Stimulated activated CD4-positive, alpha-beta T cell treated with anti-CD3 and anti-CD28 coated beads, Interleukin-2, amount 100 ng/mL, for 48 hours (primary cell): ENCODE results near the gene FMN2.
A peak's percentile ranks its signal among the peaks of the same experiment; 100 is the strongest.

Source experiments
- DNase-seq, 2 donors: peaks; one replicate each; pipeline ENCODE4 v3.0.0-alpha.2; 2020

The FMN2 gene

GRCh38 chr1:240462277-240462676 lies 370.6 kb downstream of the FMN2 start:
- no peak for DNase-seq

DNA sequence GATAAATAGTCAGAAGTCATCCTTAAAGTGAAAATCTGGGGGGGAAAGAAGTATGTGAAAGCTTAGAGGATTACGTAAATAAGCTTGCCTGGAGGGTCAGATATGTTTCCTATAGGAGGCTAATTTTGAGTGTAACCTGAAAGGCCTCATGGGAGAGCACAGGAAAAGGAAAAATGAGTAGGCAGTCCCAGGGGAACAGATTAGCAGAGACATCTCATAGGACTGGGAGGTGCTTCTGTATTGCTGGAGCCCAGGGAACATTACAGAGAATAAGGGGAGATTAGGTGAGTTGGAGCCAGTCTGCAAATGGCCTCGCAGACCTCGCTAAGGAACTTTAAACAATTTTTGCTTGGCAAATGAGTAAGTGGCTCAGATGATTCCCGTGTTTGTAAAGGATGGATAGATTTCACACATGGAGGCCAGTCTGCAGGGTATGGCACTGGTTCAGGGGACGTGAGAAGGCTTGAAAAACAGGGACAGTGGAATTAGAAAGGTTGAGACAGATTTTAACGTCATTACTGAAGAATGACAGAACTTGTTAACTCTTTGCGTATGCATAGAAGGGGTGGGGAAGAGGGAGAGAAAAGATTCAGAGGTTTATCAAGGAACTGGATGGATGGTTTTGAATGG lies 371.2 kb downstream of the FMN2 start:
- DNase-seq, result no peak

- DNase-seq, result no peak
Measured at GRCh38 chr1:240464099-240464498, 372.4 kb downstream of the FMN2 start.

- no peak for DNase-seq
Measured at GRCh38 chr1:240465531-240465940, 373.9 kb downstream of the FMN2 start.

DNA sequence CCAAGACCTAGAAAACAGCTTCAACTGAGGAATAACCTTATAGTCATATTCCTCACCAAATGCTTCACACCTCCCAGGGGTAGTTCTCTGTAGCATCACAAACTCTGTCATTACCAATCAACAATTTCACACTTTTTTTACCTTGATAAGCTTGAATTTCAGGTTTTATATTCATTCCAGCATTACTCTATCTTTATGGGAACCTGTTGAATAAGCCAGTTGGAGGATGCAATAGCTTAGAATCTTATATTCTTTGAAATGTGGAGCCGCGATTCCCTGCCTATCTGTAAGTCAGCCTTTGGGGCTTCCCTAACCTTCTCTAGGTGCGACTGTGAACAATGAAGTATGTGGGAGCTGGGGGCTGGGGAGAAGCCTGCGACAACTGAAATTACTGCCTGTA lies 374.8 kb downstream of the FMN2 start:
- no peak for DNase-seq

- DNase-seq, result no peak
Measured at GRCh38 chr1:240467895-240468294, 376.2 kb downstream of the FMN2 start.

DNA sequence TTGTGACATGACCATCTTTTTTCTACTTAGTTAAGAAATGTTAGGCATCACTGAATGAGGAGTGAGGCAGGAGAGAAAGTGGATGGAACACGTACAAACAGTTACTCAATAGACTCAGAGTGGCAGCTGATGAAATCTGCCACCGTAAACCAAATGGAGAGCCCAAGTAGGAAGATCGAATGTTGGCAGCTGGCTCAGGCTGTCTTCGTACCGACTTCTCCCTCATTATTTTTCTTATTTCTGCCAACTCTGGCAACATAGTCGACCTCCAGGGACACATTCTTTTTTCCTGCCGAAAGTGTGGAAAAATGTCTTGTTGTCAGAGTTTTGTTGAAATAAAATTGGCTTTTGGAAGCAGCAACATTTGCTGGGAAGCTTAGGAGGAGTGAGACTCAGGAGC lies 377.0 kb downstream of the FMN2 start:
- no peak for DNase-seq

- DNase-seq, result no peak
Measured at GRCh38 chr1:240474133-240474614, 382.5 kb downstream of the FMN2 start.

GRCh38 chr1:240475832-240476231 lies 384.1 kb downstream of the FMN2 start:
- DNase-seq, result no peak

GRCh38 chr1:240478536-240478935 lies 386.9 kb downstream of the FMN2 start:
- no peak for DNase-seq

DNA sequence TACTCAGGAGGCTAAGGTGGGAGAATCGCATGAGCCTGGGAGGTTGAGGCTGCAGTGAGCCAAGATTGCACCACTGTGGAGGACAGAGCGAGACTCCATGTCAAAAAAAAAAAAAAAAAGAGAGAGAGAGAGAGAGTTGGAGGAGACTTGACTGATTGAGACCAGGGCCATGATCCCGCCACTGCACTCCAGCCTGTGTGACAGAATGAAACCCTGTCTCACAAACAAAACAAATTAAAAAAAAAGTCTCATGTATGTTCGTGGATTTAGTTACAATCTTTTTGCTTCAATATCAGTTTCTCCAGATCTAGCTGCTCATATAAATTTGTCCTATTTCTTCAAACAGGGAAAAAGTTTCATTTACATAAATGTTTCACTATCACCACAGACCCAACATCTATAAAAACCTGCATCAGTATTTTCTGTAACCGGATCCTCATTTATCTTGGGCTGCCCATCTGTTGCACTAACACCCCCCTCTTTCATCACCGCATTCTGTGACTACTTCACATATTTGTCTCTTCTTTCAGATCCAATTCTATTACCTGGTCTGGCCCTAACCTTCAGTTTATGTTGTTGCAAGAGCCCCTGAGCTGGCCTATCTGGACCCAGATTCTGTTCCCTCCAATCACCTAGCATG lies 393.2 kb downstream of the FMN2 start:
- DNase-seq, result no peak

DNA sequence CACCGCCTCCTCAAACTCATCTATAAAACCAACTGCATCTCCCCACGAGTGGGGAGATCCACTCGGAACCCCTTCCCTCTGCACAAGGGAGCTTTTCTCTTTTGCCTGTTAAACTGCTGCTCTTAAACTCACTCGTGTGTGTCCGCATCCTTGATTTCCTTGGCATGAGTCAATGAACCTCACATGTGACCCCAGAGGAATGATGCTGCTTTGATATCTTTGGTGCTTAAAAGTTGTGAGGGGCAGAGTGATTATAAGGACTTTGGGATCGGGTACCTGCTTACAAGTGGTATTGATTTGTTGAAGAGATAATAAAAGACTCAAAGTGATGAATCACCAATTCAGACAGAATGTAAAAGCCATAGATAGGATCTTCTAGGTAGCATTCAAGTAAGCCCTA lies 394.9 kb downstream of the FMN2 start:
- no peak for DNase-seq

DNA sequence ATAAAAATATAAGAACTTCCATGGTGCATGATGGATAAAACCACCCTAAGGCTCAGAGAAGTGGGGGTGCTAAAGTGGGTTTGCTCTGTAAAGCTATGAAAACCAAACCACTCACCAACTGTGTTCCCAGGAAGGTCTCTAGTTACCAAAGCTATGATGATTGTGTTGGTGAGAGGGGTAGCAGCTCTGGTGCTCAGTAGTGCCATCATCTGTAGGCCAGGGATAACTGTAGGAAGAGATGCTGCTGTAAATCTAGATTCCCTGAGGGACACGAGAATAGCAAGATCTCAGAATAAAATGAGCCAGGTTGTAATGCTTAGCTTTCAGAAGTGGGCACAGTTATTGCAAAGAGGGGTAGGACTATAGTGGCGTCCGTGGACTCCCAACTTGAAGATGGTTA lies 395.8 kb downstream of the FMN2 start:
- DNase-seq, result no peak

DNA sequence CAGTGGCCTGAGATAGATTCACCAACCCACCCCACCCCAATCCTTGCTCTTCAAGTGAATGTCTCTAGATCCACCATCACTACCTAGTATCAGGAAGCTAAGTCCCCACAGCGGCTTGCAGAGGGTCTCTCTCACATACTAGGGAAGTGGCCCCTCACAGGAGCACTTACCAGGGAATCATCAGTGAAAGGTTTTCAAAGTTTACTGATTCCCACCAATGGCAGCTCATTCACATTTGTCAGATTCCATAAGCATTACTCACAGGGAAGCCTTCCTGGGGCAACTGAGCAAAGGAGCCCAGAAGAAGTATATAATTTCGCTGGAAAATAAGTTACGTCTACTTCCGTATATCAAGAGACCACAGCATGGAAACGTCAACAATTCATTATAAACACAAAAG lies 399.5 kb downstream of the FMN2 start:
- no peak for DNase-seq

GRCh38 chr1:240491796-240492195 lies 400.1 kb downstream of the FMN2 start:
- DNase-seq, result no peak

DNA sequence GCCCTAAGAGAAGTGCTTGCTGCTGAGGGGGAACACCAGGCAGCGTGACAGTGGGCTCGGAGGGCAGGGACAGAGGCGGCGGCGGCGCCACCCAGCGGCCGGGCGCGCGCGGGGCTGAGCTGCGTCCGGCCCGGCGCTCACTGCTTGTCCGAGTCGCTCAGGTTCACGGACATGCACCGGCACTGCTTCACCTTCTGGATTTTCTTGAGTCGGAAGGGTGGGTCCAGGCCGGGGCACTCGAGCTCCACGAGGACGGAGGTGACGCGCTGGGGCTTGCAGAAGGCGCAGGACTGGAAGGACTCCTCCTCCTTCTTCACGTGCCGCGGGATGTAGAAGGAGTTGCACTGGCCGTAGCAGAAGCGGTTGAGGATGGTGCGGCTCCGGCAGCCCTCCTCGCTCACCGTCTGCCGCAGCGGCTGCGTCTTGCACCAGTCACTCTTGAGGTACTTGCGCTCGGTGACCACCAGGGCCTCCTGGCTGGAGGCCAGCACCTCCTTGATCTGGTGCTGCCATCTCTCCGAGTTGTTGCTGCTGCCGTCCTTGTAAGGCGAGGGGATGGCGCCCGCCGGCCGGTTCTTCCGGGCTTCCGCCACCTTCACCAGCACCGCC lies 401.3 kb downstream of the FMN2 start:
- DNase-seq, result peak in 1 of 2 donors; percentile 2

DNA sequence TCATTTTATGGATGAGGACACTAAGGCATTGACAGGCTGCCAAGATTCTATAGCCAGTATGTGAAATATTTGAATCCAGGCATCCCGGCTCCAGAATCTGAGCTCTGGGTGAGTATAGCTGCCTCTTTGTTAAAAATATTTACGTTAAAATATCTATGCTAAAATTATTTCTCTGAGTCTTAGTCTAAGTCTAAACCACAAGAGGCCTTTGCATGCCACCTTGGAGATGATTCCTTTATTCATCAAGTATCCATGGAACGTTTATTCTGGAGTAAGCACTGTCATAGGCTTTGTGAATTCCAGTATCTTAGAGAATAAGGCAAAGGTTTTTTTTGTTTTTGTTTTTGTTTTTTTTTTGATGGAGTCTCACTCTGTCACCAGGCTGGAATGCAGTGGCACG lies 403.9 kb downstream of the FMN2 start:
- no peak for DNase-seq

- no peak for DNase-seq
Measured at GRCh38 chr1:240496356-240496755, 404.7 kb downstream of the FMN2 start.

GRCh38 chr1:240496941-240497340 lies 405.3 kb downstream of the FMN2 start:
- no peak for DNase-seq

GRCh38 chr1:240497908-240498307 lies 406.2 kb downstream of the FMN2 start:
- no peak for DNase-seq

- no peak for DNase-seq
Measured at GRCh38 chr1:240498335-240498734, 406.7 kb downstream of the FMN2 start.

GRCh38 chr1:240499012-240499411 lies 407.3 kb downstream of the FMN2 start:
- no peak for DNase-seq

DNA sequence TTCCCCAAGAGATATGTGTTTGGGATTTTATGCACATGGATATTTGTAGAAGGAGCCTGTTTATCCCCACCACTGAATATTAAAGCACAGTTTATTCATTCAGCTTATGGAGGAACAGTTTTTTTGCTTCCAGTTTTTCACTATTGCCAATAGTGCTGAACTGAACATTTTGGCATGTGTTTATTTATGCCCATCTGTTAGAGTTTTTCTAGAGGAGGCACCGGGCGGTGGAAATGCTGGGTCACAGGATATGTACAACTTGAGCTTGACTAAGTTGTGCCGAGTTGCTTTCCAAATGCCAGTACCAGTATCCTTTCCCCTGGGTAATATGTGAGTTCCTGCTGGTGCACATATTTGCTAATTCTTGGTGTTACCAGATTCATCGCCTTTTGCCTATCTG lies 409.0 kb downstream of the FMN2 start:
- DNase-seq, result no peak

DNA sequence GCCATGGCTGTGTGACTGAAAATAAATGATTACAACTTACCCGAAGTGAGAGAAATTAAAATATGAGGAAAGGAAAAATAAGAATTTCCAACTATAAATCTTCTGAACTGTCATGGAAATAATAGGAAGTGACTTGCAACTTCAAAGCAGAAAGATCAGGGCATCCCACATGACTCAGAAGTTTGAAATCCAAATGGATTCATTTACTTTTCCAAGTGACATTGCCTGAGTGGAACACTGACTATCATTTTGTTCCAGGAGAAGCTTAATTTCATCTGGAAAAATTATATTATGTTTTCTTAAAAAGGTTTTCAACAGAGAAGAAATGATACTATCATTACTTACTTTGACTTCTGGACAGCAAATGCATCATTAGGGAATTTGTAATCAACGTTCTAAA lies 409.4 kb downstream of the FMN2 start:
- no peak for DNase-seq

GRCh38 chr1:240503036-240503435 lies 411.4 kb downstream of the FMN2 start:
- no peak for DNase-seq
